K562 (cell line): ENCODE measurements around the gene CACNA1S. TPM values are rescaled to one million over a fixed set of nuclear protein-coding genes. Genes with fewer than 3 reads are reported as not detected.

Experiments
- ATAC-seq: fragments of 200-7000 bp; cut with Tn5 transposase; 3 replicates; pipeline ENCODE4 v1.9.1; 2020; ENCODE audit warnings: moderate library complexity
- BruUV-seq: library from RNA; stranded (reverse); fragments of 400-500 nt; replicated peaks from 2 replicates; lab custom pipeline; 2021; lab: Mats Ljungman, UMichigan
- CTCF ChIA-PET: fragments of 300-600 bp; formaldehyde crosslinking; extraction: SDS; loops from one replicate; lab custom pipeline; 2021; ENCODE audit warnings: low intra/inter-chr PET ratio; lab: Yijun Ruan, JAX
- POLR2A ChIA-PET: fragments of 300-600, 350-650 bp; sonication (Branson Sonifier 250); formaldehyde crosslinking; extraction: SDS; loops from one replicate; lab custom pipeline; 2021; ENCODE audit warnings: antibody characterized with exemption, inconsistent platforms; lab: Yijun Ruan, JAX
- DNase-seq, 4 experiments: peaks; one replicate each; pipeline versions ENCODE4 v3.0.0 to v3.0.0-alpha.2; 2011 to 2018; ENCODE audit warnings: low spot score in 3 of 4, mixed read lengths in 3 of 4; ENCODE audit errors: extremely low read depth in 1 of 4
- FAIRE-seq: peaks from 2 replicates; lab custom pipeline; 2011; peaks lifted over from hg19 to GRCh38; lab: Jason Lieb, UNC
- H2AFZ ChIP-seq: 2 replicates; pipeline ENCODE4 v1.6.0; 2011; ENCODE audit warnings: low read depth, low read length, control low read depth, inconsistent platforms
- H3K27ac ChIP-seq: fragments of 200-600 bp; 3 replicates; pipeline ENCODE4 v1.8.0; 2011; ENCODE audit warnings: low read depth, mild to moderate bottlenecking, control low read depth, inconsistent platforms, low read length, moderate library complexity, mixed read lengths; ENCODE audit errors: extremely low read depth
- H3K27me3 ChIP-seq, 2 experiments: fragments of 300-600 bp in 1 of 2; 2 replicates in 1 of 2; 3 replicates in 1 of 2; pipeline versions ENCODE4 v1.6.0 to v1.8.0; 2011; ENCODE audit warnings: inconsistent platforms in 2 of 2, low read length in 2 of 2, mild to moderate bottlenecking in 1 of 2, mixed read lengths in 1 of 2, moderate library complexity in 1 of 2; ENCODE audit not compliant: control insufficient read depth in 2 of 2, insufficient read depth in 2 of 2
- H3K36me3 ChIP-seq: fragments of 300-600 bp; 3 replicates; pipeline ENCODE4 v1.8.0; 2011; ENCODE audit warnings: mild to moderate bottlenecking, low read length, inconsistent platforms; ENCODE audit not compliant: control insufficient read depth, insufficient read depth
- H3K4me1 ChIP-seq, 2 experiments: fragments of 200-600 bp in 1 of 2; replicated peaks in 1 of 2; 2 replicates in 1 of 2; 3 replicates in 1 of 2; pipeline versions ENCODE4 v1.5.1 to v1.8.0; 2011; ENCODE audit warnings: inconsistent platforms in 2 of 2, low read length in 2 of 2, mild to moderate bottlenecking in 1 of 2, mixed read lengths in 1 of 2, moderate library complexity in 1 of 2; ENCODE audit not compliant: control insufficient read depth in 2 of 2, insufficient read depth in 2 of 2
- H3K4me2 ChIP-seq: 2 replicates; pipeline ENCODE4 v1.6.1; 2011; ENCODE audit warnings: low read length, control low read depth, inconsistent platforms, mixed read lengths; ENCODE audit not compliant: insufficient read depth
- H3K4me3 ChIP-seq: fragments of 200-600 bp; sonication (generic), shearing (Covaris generic); 2 replicates; pipeline ENCODE4 v1.5.1; 2016; ENCODE audit warnings: control low read depth, inconsistent platforms
- H3K79me2 ChIP-seq: fragments of 200-600 bp; 3 replicates; pipeline ENCODE4 v1.8.0; 2011; ENCODE audit warnings: low read length, inconsistent platforms; ENCODE audit not compliant: control insufficient read depth, insufficient read depth
- H3K9ac ChIP-seq, 2 experiments: 2 replicates each; pipeline versions ENCODE4 v1.6.0 to v1.6.1; 2011; ENCODE audit warnings: low read depth in 2 of 2, low read length in 2 of 2, control low read depth in 1 of 2, inconsistent platforms in 1 of 2, mild to moderate bottlenecking in 1 of 2, mixed read lengths in 1 of 2; ENCODE audit not compliant: insufficient read depth in 1 of 2
- H3K9me1 ChIP-seq: one replicate; pipeline ENCODE4 v1.6.0; 2011; ENCODE audit warnings: inconsistent platforms, mild to moderate bottlenecking, low read length, moderate library complexity; ENCODE audit not compliant: control insufficient read depth, insufficient read depth
- H3K9me3 ChIP-seq: replicated peaks from 2 replicates; pipeline ENCODE4 v1.5.1; 2011; ENCODE audit warnings: low read depth, low read length, inconsistent platforms; ENCODE audit not compliant: control insufficient read depth, insufficient read depth
- H4K20me1 ChIP-seq: replicated peaks from 2 replicates; pipeline ENCODE4 v1.6.1; 2011; ENCODE audit warnings: low read length, inconsistent platforms, mixed read lengths; ENCODE audit not compliant: control insufficient read depth, insufficient read depth
- ATF1 ChIP-seq, 2 experiments: fragments of 450-650 bp in 1 of 2; IDR thresholded peaks; 2 replicates each; pipeline ENCODE4 v1.6.1; 2016; ENCODE audit warnings: missing compliant biosample characterization in 1 of 2, missing genetic modification characterization in 1 of 2
- COPS2 ChIP-seq: fragments of 450-650 bp; conservative IDR thresholded peaks from 2 replicates; pipeline ENCODE4 v1.6.1; 2016; ENCODE audit warnings: mild to moderate bottlenecking, moderate library complexity
- DACH1 ChIP-seq: fragments of 450-650 bp; IDR thresholded peaks from 2 replicates; pipeline ENCODE4 v1.6.1; 2018; ENCODE audit not compliant: partially characterized antibody
- ETV6 ChIP-seq, 3 experiments: fragments of 150-350 bp in 1 of 3; sonication (generic) in 1 of 3; formaldehyde crosslinking in 1 of 3; IDR thresholded peaks; 2 replicates each; pipeline versions ENCODE4 v1.6.1 to v1.8.0; 2014 to 2022; ENCODE audit warnings: borderline replicate concordance in 2 of 3, low read depth in 2 of 3, antibody characterized with exemption in 1 of 3, low read length in 1 of 3, mild to moderate bottlenecking in 1 of 3, missing genetic modification reagents in 1 of 3
- JUN ChIP-seq, 2 experiments: sonication (generic) in 1 of 2; formaldehyde crosslinking in 1 of 2; IDR thresholded peaks; 2 replicates each; pipeline versions ENCODE4 v1.6.1 to v1.8.0; 2012 to 2022; ENCODE audit warnings: borderline replicate concordance in 2 of 2, mild to moderate bottlenecking in 2 of 2, improper control_type of control experiment in 1 of 2, low read depth in 1 of 2, low read length in 1 of 2, missing genetic modification reagents in 1 of 2
- JUND ChIP-seq, 2 experiments: IDR thresholded peaks; 2 replicates in 1 of 2; 3 replicates in 1 of 2; pipeline ENCODE4 v1.6.1; 2011; ENCODE audit warnings: borderline replicate concordance in 2 of 2, low read depth in 2 of 2, low read length in 2 of 2, improper control_type of control experiment in 1 of 2, missing biosample characterization in 1 of 2, missing genetic modification characterization in 1 of 2, missing genetic modification reagents in 1 of 2
- MTA3 ChIP-seq: fragments of 450-650 bp; formaldehyde crosslinking; IDR thresholded peaks from 2 replicates; pipeline ENCODE4 v1.6.1; 2017; ENCODE audit warnings: mild to moderate bottlenecking, borderline replicate concordance
- POU5F1 ChIP-seq: fragments of 150-350 bp; IDR thresholded peaks from 2 replicates; pipeline ENCODE4 v1.6.1; 2014; ENCODE audit warnings: borderline replicate concordance, low read length, low read depth, mild to moderate bottlenecking; ENCODE audit not compliant: partially characterized antibody
- TEAD1 ChIP-seq, 2 experiments: fragments of 450-650 bp in 1 of 2; sonication (generic) in 1 of 2; formaldehyde crosslinking; IDR thresholded peaks; 2 replicates each; pipeline versions ENCODE4 v1.4.0 to v1.8.0; 2020 to 2022; ENCODE audit warnings: mild to moderate bottlenecking in 2 of 2, missing genetic modification reagents in 1 of 2
- ZC3H8 ChIP-seq: fragments of 450-650 bp; IDR thresholded peaks from 2 replicates; pipeline ENCODE4 v1.6.1; 2017
- ZKSCAN3 ChIP-seq: fragments of 250-450 bp; sonication (Bioruptor Pico); IDR thresholded peaks from 2 replicates; pipeline ENCODE4 v1.4.0; 2020
- ZNF140 ChIP-seq: fragments of 250-450 bp; sonication (Bioruptor Pico); IDR thresholded peaks from 2 replicates; pipeline ENCODE4 v1.8.0; 2021; ENCODE audit warnings: moderate library complexity, mild to moderate bottlenecking, inconsistent platforms
- ZNF165 ChIP-seq: fragments of 250-450 bp; sonication (Bioruptor Pico); IDR thresholded peaks from 2 replicates; pipeline ENCODE4 v1.4.0; 2020; ENCODE audit warnings: borderline replicate concordance
- ZNF586 ChIP-seq: fragments of 450-650 bp; formaldehyde crosslinking; conservative IDR thresholded peaks from 2 replicates; pipeline ENCODE4 v1.4.0; 2020; ENCODE audit warnings: mild to moderate bottlenecking, moderate library complexity
- WGBS: fragments of 100-300 bp; shearing (Covaris generic); methylation state at CpG from one replicate; pipeline ENCODE4 v1.1.6; 2016; ENCODE audit warnings: low coverage, mixed read lengths; ENCODE audit not compliant: insufficient coverage; ENCODE audit errors: missing lambda C conversion rate; 5-methylcytosine and 5-hydroxymethylcytosine counted together
- in situ Hi-C: fragments of 300-500 bp; cut with MboI; formaldehyde crosslinking; loops from 4 replicates; pipeline ENCODE4 v1.15.0; 2018; ENCODE audit warnings: inconsistent platforms, mixed read lengths
- intact Hi-C: fragments of 100-400 bp; cut with micrococcal nuclease; formaldehyde crosslinking; loops from 2 replicates; pipeline ENCODE4 v1.14.2; 2022
- polyA plus RNA-seq, 8 experiments: library from polyadenylated mRNA; depleted of rRNA in 4 of 8; stranded (reverse) in 5 of 8; unstranded in 3 of 8; fragments of >200 nt; fragmentation: Nextera tagmentation in 2 of 8; fragmentation: Illumina TruSeq in 1 of 8; extraction: Ambion mirVana in 2 of 8; extraction: Trizol in 1 of 8; gene quantifications; 2 replicates each; pipeline versions ENCODE4 v1.2.1 to v1.2.3, GENCODE V29; 2011 to 2014; ENCODE audit warnings: inconsistent platforms in 1 of 8, missing spikeins in 1 of 8
- total RNA-seq, 7 experiments: library from RNA; depleted of rRNA in 6 of 7; stranded (reverse); fragments of >200 nt in 6 of 7; fragmentation: Illumina TruSeq in 2 of 7; extraction: Trizol in 2 of 7; gene quantifications; 2 replicates each; pipeline versions ENCODE4 v1.2.1 to v1.2.3, GENCODE V29; 2011 to 2021; ENCODE audit warnings: low replicate concordance in 1 of 7
- TF ChIP-seq, protein P1 (sequence below): fragments of 250-450 bp; sonication (Bioruptor Pico); IDR thresholded peaks from 2 replicates; pipeline ENCODE4 v1.8.0; 2021; ENCODE audit warnings: moderate library complexity, mild to moderate bottlenecking, inconsistent platforms
- TF ChIP-seq, protein P2 (sequence below): fragments of 450-650 bp; conservative IDR thresholded peaks from 2 replicates; pipeline ENCODE4 v1.6.1; 2016; ENCODE audit warnings: missing genetic modification characterization, low read depth, mild to moderate bottlenecking, missing compliant biosample characterization, moderate library complexity
- TF ChIP-seq, protein P3 (sequence below): fragments of 200-800 bp; sonication (Bioruptor generic); IDR thresholded peaks from 2 replicates; pipeline ENCODE4 v1.6.1; 2017; ENCODE audit warnings: missing genetic modification characterization, missing compliant biosample characterization
- TF ChIP-seq, protein P4 (sequence below): fragments of 250-450 bp; sonication (Bioruptor Pico); IDR thresholded peaks from 2 replicates; pipeline ENCODE4 v1.9.0; 2021; ENCODE audit warnings: mild to moderate bottlenecking

The CACNA1S gene
- total and polyA plus RNA-seq, 9 of the 15 experiments (the other 6 are each of a cell fraction or from before 2014, with no cell fraction given), result not detected

GRCh38 chr1:201013031-201013485 lies 99.2 kb downstream of the CACNA1S start:
- no TSS peak for BruUV-seq
- WGBS, result 21% methylated on average over 4 of the region's 4 CpGs
- no peak overlapping the region for H3K27ac ChIP-seq
- POLR2A ChIA-PET, result no interaction called here
- ATAC-seq, result peak; percentile 26
- no peak overlapping the region for H3K4me3 ChIP-seq
- no peaks in the 10 kb centered on the region for H3K9me3 ChIP-seq
- in situ Hi-C loops, result no loop called here
- no peaks in the 10 kb centered on the region for H3K9me1 ChIP-seq
- no peak for FAIRE-seq
- peak overlapping the region; percentile 33; the same call in 1 of the 2 replicates for H2AFZ ChIP-seq
- no peaks in the 10 kb centered on the region; the same call in 2 of the 3 replicates for H3K79me2 ChIP-seq
- H3K9ac ChIP-seq, result peak overlapping the region in 1 of 2 experiments; percentile 38; a peak in 2 of 4 replicates
- intact Hi-C loops, result no loop called here
- peak; percentile 49 to 61 (median 55) for DNase-seq
- H3K4me2 ChIP-seq, result peak overlapping the region; percentile 29; the same call in 1 of the 2 replicates
- H3K4me1 ChIP-seq, result peaks cover 41 to 54% of the 10 kb centered on the region in 2 experiments
- no peaks in the 10 kb centered on the region for H3K27me3 ChIP-seq
- no peaks in the 10 kb centered on the region for H4K20me1 ChIP-seq
- CTCF ChIA-PET, result no interaction called here
- no peaks in the 10 kb centered on the region for H3K36me3 ChIP-seq
- TF ChIP-seq, protein P1, sequence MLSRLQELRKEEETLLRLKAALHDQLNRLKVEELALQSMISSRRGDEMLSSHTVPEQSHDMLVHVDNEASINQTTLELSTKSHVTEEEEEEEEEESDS (CRISPR knock-in tag), result no peak
- no peak for TF ChIP-seq ZNF140
- TF ChIP-seq, protein P2, sequence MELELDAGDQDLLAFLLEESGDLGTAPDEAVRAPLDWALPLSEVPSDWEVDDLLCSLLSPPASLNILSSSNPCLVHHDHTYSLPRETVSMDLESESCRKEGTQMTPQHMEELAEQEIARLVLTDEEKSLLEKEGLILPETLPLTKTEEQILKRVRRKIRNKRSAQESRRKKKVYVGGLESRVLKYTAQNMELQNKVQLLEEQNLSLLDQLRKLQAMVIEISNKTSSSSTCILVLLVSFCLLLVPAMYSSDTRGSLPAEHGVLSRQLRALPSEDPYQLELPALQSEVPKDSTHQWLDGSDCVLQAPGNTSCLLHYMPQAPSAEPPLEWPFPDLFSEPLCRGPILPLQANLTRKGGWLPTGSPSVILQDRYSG (tag), result 0 out of 2 replicates have a peak, but pooled peaks have one; percentile 26
- no peak for TF ChIP-seq COPS2
- TF ChIP-seq POU5F1, result no peak
- TF ChIP-seq ZNF586 (CRISPR knock-in tag), result no peak
- TF ChIP-seq MTA3, result 0 out of 2 replicates have a peak, but pooled peaks have one; percentile 24
- no peak for TF ChIP-seq ATF1 (CRISPR knock-in tag; IDR thresholded peaks at IDR 0.05)
- peak; percentile 26; the same call in 1 of the 2 replicates for TF ChIP-seq ATF1 (tag; IDR thresholded peaks at IDR 0.05)
- no peak for TF ChIP-seq TEAD1 (CRISPR knock-in tag; IDR thresholded peaks at IDR 0.05)
- TF ChIP-seq ETV6 (IDR thresholded peaks at IDR 0.05; ENCODE audit: borderline replicate concordance in 1 of 2, low read depth in 2 of 2, low read length in 1 of 2), result no peak
- TF ChIP-seq ETV6 (CRISPR knock-in tag; IDR thresholded peaks at IDR 0.05; ENCODE audit: borderline replicate concordance), result no peak
- TF ChIP-seq, protein P3, sequence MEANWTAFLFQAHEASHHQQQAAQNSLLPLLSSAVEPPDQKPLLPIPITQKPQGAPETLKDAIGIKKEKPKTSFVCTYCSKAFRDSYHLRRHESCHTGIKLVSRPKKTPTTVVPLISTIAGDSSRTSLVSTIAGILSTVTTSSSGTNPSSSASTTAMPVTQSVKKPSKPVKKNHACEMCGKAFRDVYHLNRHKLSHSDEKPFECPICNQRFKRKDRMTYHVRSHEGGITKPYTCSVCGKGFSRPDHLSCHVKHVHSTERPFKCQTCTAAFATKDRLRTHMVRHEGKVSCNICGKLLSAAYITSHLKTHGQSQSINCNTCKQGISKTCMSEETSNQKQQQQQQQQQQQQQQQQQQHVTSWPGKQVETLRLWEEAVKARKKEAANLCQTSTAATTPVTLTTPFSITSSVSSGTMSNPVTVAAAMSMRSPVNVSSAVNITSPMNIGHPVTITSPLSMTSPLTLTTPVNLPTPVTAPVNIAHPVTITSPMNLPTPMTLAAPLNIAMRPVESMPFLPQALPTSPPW (CRISPR knock-in tag), result peak; percentile 38; the same call in 1 of the 2 replicates
- no peak for TF ChIP-seq ZC3H8
- TF ChIP-seq JUN (IDR thresholded peaks at IDR 0.05; ENCODE audit: borderline replicate concordance, low read depth, low read length), result 0 out of 2 replicates have a peak, but pooled peaks have one; percentile 14
- no peak for TF ChIP-seq JUN (CRISPR knock-in tag; IDR thresholded peaks at IDR 0.05; ENCODE audit: borderline replicate concordance)
- TF ChIP-seq ZKSCAN3 (CRISPR knock-in tag), result no peak
- TF ChIP-seq DACH1, result no peak
- TF ChIP-seq JUND (IDR thresholded peaks at IDR 0.05; ENCODE audit: borderline replicate concordance, low read depth, low read length), result peak; percentile 49; the same call in 1 of the 2 replicates
- peak; percentile 68; the same call in 1 of the 3 replicates for TF ChIP-seq JUND (tag; IDR thresholded peaks at IDR 0.05; ENCODE audit: borderline replicate concordance, low read depth, low read length)
- TF ChIP-seq, protein P4, sequence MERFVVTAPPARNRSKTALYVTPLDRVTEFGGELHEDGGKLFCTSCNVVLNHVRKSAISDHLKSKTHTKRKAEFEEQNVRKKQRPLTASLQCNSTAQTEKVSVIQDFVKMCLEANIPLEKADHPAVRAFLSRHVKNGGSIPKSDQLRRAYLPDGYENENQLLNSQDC, result no peak
- TF ChIP-seq ZNF165 (CRISPR knock-in tag), result no peak
